GM12878 (cell line): Measurements from ENCODE around the gene ROCK2. TPM values are rescaled to one million over a fixed set of nuclear protein-coding genes. Genes with fewer than 3 reads are reported as not detected.

Experiments
- ATAC-seq: fragments of 200-7000 bp; cut with Tn5 transposase; 3 replicates; pipeline ENCODE4 v1.9.1; 2020; ENCODE audit warnings: mild to moderate bottlenecking, moderate library complexity
- BruUV-seq: library from RNA; stranded (reverse); fragments of 400-500 nt; replicated peaks from 2 replicates; lab custom pipeline; 2021; lab: Mats Ljungman, UMichigan
- CTCF ChIA-PET: fragments of 300-600 bp; sonication (Branson Sonifier 250); formaldehyde crosslinking; extraction: SDS; loops from one replicate; lab custom pipeline; 2021; ENCODE audit warnings: inconsistent platforms; lab: Yijun Ruan, JAX
- POLR2A ChIA-PET: fragments of 350-600 bp; formaldehyde crosslinking; extraction: SDS; loops from one replicate; lab custom pipeline; 2021; ENCODE audit warnings: inconsistent platforms; lab: Charles Lee
- RAD21 ChIA-PET: fragments of 300-600 bp; sonication (Branson Sonifier 250); formaldehyde crosslinking; loops from one replicate; lab custom pipeline; 2023; ENCODE audit warnings: antibody characterized with exemption; ENCODE audit not compliant: unreplicated experiment; lab: Charles Lee
- SMC1A ChIA-PET: fragments of 300-600 bp; sonication (Branson Sonifier 250); formaldehyde crosslinking; loops from one replicate; lab custom pipeline; 2023; ENCODE audit not compliant: unreplicated experiment, uncharacterized antibody; lab: Charles Lee
- DNase-seq: peaks from one replicate; pipeline ENCODE4 v3.0.0-alpha.2; 2011; ENCODE audit warnings: low read depth, low spot score
- FAIRE-seq: peaks from 3 replicates; lab custom pipeline; 2011; peaks lifted over from hg19 to GRCh38; lab: Jason Lieb, UNC
- H2AFZ ChIP-seq: 2 replicates; pipeline ENCODE4 v1.6.0; 2011; ENCODE audit warnings: low read depth, low read length, control low read depth; ENCODE audit not compliant: control insufficient read depth
- H3K27ac ChIP-seq: 2 replicates; pipeline ENCODE4 v1.5.1; 2011; ENCODE audit warnings: control low read depth; ENCODE audit not compliant: control insufficient read depth, insufficient read depth
- H3K27me3 ChIP-seq, 2 experiments: replicated peaks in 1 of 2; 2 replicates each; pipeline versions ENCODE4 v1.6.0 to v1.6.1; 2011; ENCODE audit warnings: low read length in 1 of 2; ENCODE audit not compliant: control insufficient read depth in 2 of 2, insufficient read depth in 2 of 2
- H3K36me3 ChIP-seq, 2 experiments: 2 replicates each; pipeline ENCODE4 v1.5.1; 2011; ENCODE audit warnings: low read length in 1 of 2; ENCODE audit not compliant: control insufficient read depth in 2 of 2, insufficient read depth in 2 of 2
- H3K4me1 ChIP-seq: 2 replicates; pipeline ENCODE4 v1.6.1; 2011; ENCODE audit warnings: mild to moderate bottlenecking, low read length, moderate library complexity, mixed read lengths; ENCODE audit not compliant: control insufficient read depth, insufficient read depth
- H3K4me2 ChIP-seq: 2 replicates; pipeline ENCODE4 v1.6.0; 2011; ENCODE audit warnings: control low read depth; ENCODE audit not compliant: control insufficient read depth, insufficient read depth
- H3K4me3 ChIP-seq: fragments of 200-600 bp; sonication (generic); 2 replicates; pipeline ENCODE4 v1.5.1; 2016
- H3K79me2 ChIP-seq: 2 replicates; pipeline ENCODE4 v1.6.0; 2011; ENCODE audit warnings: low read length; ENCODE audit not compliant: control insufficient read depth, insufficient read depth
- H3K9ac ChIP-seq: 2 replicates; pipeline ENCODE4 v1.8.0; 2011; ENCODE audit warnings: low read length, control low read depth, mixed read lengths; ENCODE audit not compliant: control insufficient read depth, insufficient read depth
- H3K9me3 ChIP-seq: replicated peaks from 3 replicates; pipeline ENCODE4 v1.5.1; 2011; ENCODE audit warnings: mild to moderate bottlenecking, low read length; ENCODE audit not compliant: control insufficient read depth, insufficient read depth
- H4K20me1 ChIP-seq: 2 replicates; pipeline ENCODE4 v1.6.0; 2011; ENCODE audit not compliant: control insufficient read depth, insufficient read depth
- HDAC6 ChIP-seq: fragments of 200-600 bp; sonication (generic); IDR thresholded peaks from one replicate; pipeline ENCODE4 v1.8.0; 2017; ENCODE audit warnings: antibody characterized with exemption; ENCODE audit not compliant: unreplicated experiment
- JUNB ChIP-seq: IDR thresholded peaks from 2 replicates; pipeline ENCODE4 v1.6.1; 2016; ENCODE audit warnings: antibody characterized with exemption, mild to moderate bottlenecking
- MTA2 ChIP-seq: fragments of 450-650 bp; IDR thresholded peaks from 2 replicates; pipeline ENCODE4 v1.6.1; 2016; ENCODE audit warnings: low read depth, mild to moderate bottlenecking, moderate library complexity
- NR2C2 ChIP-seq: IDR thresholded peaks from 2 replicates; pipeline ENCODE4 v1.6.1; 2011; ENCODE audit warnings: borderline replicate concordance, low read depth; ENCODE audit not compliant: control insufficient read depth, insufficient read length
- NRF1 ChIP-seq: conservative IDR thresholded peaks from 2 replicates; pipeline ENCODE4 v1.6.1; 2011; ENCODE audit warnings: mild to moderate bottlenecking, low read depth, low read length, improper control_type of control experiment
- PAX5 ChIP-seq: IDR thresholded peaks from 2 replicates; pipeline ENCODE4 v1.6.1; 2011; ENCODE audit warnings: low read depth, low read length, borderline replicate concordance
- PML ChIP-seq: IDR thresholded peaks from 2 replicates; pipeline ENCODE4 v1.6.1; 2012; ENCODE audit warnings: low read length, inconsistent platforms
- RFX5 ChIP-seq: IDR thresholded peaks from 2 replicates; pipeline ENCODE4 v1.6.1; 2011; ENCODE audit warnings: low read depth, low read length, improper control_type of control experiment
- SIX5 ChIP-seq: IDR thresholded peaks from 2 replicates; pipeline ENCODE4 v1.6.1; 2011; ENCODE audit warnings: mild to moderate bottlenecking, low read depth, low read length, moderate library complexity; ENCODE audit not compliant: severe bottlenecking
- SMAD5 ChIP-seq: IDR thresholded peaks from 2 replicates; pipeline ENCODE4 v1.6.1; 2016; ENCODE audit warnings: antibody characterized with exemption, low read depth
- SPI1 ChIP-seq: IDR thresholded peaks from 2 replicates; pipeline ENCODE4 v1.6.1; 2011; ENCODE audit warnings: low read depth, mild to moderate bottlenecking, low read length, moderate library complexity, borderline replicate concordance; ENCODE audit not compliant: insufficient read depth
- STAT1 ChIP-seq: fragments of 450-650 bp; conservative IDR thresholded peaks from 2 replicates; pipeline ENCODE4 v1.6.1; 2014; ENCODE audit warnings: antibody characterized with exemption, mild to moderate bottlenecking
- SUZ12 ChIP-seq: fragments of 200-600 bp; sonication (generic); IDR thresholded peaks from one replicate; pipeline ENCODE4 v1.6.1; 2018; ENCODE audit warnings: antibody characterized with exemption, mild to moderate bottlenecking; ENCODE audit not compliant: unreplicated experiment
- TAF1 ChIP-seq: IDR thresholded peaks from 2 replicates; pipeline ENCODE4 v1.6.1; 2011; ENCODE audit warnings: mild to moderate bottlenecking, low read depth, low read length, borderline replicate concordance
- TCF12 ChIP-seq: IDR thresholded peaks from 2 replicates; pipeline ENCODE4 v1.6.1; 2011; ENCODE audit warnings: low read depth, mild to moderate bottlenecking, low read length
- YBX1 ChIP-seq: fragments of 450-650 bp; IDR thresholded peaks from 2 replicates; pipeline ENCODE4 v1.6.1; 2016; ENCODE audit warnings: antibody characterized with exemption
- ZNF24 ChIP-seq: fragments of 450-650 bp; IDR thresholded peaks from 2 replicates; pipeline ENCODE4 v1.6.1; 2017; ENCODE audit warnings: antibody characterized with exemption, mild to moderate bottlenecking
- WGBS: methylation state at CpG from one replicate; pipeline ENCODE4 v1.1.6; 2016; ENCODE audit warnings: low lambda C conversion rate; ENCODE audit not compliant: insufficient replicate concordance, insufficient coverage; ENCODE audit errors: missing lambda C conversion rate; 5-methylcytosine and 5-hydroxymethylcytosine counted together
- in situ Hi-C: fragments of 300-500 bp; cut with MboI; formaldehyde crosslinking; loops from 9 replicates; pipeline ENCODE4 v1.14.3; 2018; ENCODE audit warnings: mixed read lengths
- intact Hi-C: fragments of 100-400 bp; cut with micrococcal nuclease; formaldehyde crosslinking; loops from one replicate; pipeline ENCODE4 v1.14.2; 2022; ENCODE audit not compliant: unreplicated experiment
- polyA plus RNA-seq, 11 experiments: library from polyadenylated mRNA; depleted of rRNA in 4 of 11; unstranded in 6 of 11; stranded (reverse) in 5 of 11; fragments of >200 nt; fragmentation: Nextera tagmentation in 4 of 11; fragmentation: Illumina TruSeq in 1 of 11; extraction: Ambion mirVana in 4 of 11; extraction: Trizol in 1 of 11; gene quantifications; 1 replicate in 1 of 11; 2 replicates in 10 of 11; pipeline versions ENCODE4 v1.2.1 to v1.2.3, GENCODE V29; 2011 to 2016; ENCODE audit warnings: inconsistent platforms in 2 of 11, missing spikeins in 2 of 11, low read depth in 1 of 11
- total RNA-seq, 4 experiments: library from RNA; depleted of rRNA in 3 of 4; stranded (reverse); fragments of >200 nt in 3 of 4; fragmentation: Illumina TruSeq in 1 of 4; extraction: Trizol in 1 of 4; gene quantifications; 2 replicates each; pipeline versions ENCODE4 v1.2.1 to v1.2.3, GENCODE V29; 2013 to 2021
- TF ChIP-seq, protein P1 (sequence below): fragments of 450-650 bp; IDR thresholded peaks from 2 replicates; pipeline ENCODE4 v1.6.1; 2017; ENCODE audit warnings: mild to moderate bottlenecking, moderate library complexity
- TF ChIP-seq, protein P2 (sequence below): fragments of 450-650 bp; IDR thresholded peaks from 2 replicates; pipeline ENCODE4 v1.6.1; 2017; ENCODE audit warnings: mild to moderate bottlenecking

ROCK2 gene
- total and polyA plus RNA-seq, 10 of the 15 experiments (the other 5 are each of a cell fraction or from before 2014, with no cell fraction given), result 4.6 to 22.1 (median 8.3) TPM

DNA sequence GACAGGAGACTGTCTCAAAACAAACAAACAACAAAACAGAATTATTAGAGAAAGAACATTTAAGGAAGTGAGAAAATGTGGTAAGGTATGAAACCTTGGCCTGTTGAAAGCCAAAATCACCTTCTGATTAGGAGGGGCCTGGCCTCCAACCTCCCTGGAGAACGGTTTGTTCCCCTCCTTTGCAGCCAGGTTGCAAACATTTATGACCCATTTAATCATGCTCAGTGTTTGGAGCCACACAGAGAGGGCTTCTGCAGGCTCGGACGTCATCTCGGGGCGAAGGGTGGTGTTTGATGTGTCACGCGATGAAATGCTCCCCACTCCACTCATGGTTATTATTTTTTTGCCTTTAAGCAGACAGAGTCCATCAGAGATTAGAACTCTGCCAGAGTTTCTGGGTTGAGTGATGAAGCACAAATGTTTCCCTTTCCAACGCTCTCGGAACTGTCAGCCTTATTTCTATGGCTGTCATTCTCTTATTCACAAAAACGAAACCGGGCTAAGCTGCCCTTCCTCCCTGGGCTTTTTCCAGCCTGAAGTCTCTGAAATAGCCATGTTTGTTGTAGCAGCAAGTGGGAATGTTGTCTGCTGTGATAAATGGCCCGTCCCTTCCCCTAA lies 33.6 kb upstream of the ROCK2 start (continued):
- TF ChIP-seq HDAC6 (no peak), TCF12 (no peak), PAX5 (peak; percentile 41; the same call in 1 of the 2 replicates), TAF1 (0 out of 2 replicates have a peak, but pooled peaks have one; percentile 21), STAT1 (no peak), RFX5 (no peak), JUNB (peak; percentile 29), NRF1 (no peak)
- TF ChIP-seq, protein P1, sequence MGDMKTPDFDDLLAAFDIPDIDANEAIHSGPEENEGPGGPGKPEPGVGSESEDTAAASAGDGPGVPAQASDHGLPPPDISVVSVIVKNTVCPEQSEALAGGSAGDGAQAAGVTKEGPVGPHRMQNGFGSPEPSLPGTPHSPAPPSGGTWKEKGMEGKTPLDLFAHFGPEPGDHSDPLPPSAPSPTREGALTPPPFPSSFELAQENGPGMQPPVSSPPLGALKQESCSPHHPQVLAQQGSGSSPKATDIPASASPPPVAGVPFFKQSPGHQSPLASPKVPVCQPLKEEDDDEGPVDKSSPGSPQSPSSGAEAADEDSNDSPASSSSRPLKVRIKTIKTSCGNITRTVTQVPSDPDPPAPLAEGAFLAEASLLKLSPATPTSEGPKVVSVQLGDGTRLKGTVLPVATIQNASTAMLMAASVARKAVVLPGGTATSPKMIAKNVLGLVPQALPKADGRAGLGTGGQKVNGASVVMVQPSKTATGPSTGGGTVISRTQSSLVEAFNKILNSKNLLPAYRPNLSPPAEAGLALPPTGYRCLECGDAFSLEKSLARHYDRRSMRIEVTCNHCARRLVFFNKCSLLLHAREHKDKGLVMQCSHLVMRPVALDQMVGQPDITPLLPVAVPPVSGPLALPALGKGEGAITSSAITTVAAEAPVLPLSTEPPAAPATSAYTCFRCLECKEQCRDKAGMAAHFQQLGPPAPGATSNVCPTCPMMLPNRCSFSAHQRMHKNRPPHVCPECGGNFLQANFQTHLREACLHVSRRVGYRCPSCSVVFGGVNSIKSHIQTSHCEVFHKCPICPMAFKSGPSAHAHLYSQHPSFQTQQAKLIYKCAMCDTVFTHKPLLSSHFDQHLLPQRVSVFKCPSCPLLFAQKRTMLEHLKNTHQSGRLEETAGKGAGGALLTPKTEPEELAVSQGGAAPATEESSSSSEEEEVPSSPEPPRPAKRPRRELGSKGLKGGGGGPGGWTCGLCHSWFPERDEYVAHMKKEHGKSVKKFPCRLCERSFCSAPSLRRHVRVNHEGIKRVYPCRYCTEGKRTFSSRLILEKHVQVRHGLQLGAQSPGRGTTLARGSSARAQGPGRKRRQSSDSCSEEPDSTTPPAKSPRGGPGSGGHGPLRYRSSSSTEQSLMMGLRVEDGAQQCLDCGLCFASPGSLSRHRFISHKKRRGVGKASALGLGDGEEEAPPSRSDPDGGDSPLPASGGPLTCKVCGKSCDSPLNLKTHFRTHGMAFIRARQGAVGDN, result no peak

DNA sequence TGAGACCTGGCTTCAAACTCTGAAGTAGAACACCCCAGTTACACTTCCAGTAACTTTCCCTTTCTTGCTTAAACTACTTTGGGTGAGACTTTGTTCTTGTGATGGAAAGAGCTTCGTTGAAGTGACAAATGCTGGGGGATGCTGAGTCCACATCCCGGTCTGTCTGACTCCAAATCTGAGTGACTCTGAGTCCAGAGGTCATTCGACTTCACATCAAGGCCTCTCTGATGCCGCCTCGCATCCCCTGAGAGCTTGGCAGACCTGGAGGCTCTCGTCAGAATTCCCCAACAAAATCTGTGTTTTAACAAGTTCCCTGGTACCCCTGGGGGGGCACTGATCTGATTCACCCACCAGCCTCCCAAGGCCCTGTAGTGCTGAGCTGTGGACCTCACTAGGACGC lies 31.6 kb upstream of the ROCK2 start:
- H3K27ac ChIP-seq, result no peak overlapping the region
- DNase-seq (no peak), FAIRE-seq (peak; percentile 31), ATAC-seq (no peak)
- RAD21 ChIA-PET, result no interaction called here
- no TSS peak for BruUV-seq
- SMC1A ChIA-PET, result interaction anchor here (1.3 kb wide), 1 partner anchor 34 kb away, joined by 4 read pairs; no protein-coding TSS in a partner anchor
- no peaks in the 10 kb centered on the region for H3K36me3 ChIP-seq
- no peak overlapping the region for H3K9ac ChIP-seq
- no peaks in the 10 kb centered on the region; the same call in 2 of the 3 replicates for H3K9me3 ChIP-seq
- in situ Hi-C loops, result no loop called here
- no peaks in the 10 kb centered on the region for H3K79me2 ChIP-seq
- CTCF ChIA-PET, result interaction anchor here (1.3 kb wide), 1 partner anchor 10 kb away, joined by 4 read pairs; no protein-coding TSS in a partner anchor
- H3K4me2 ChIP-seq, result no peak overlapping the region
- 91% methylated on average over 7 of the region's 7 CpGs for WGBS
- no peaks in the 10 kb centered on the region for H3K27me3 ChIP-seq
- POLR2A ChIA-PET, result no interaction called here
- no peak overlapping the region for H3K4me3 ChIP-seq
- intact Hi-C loops, result no loop called here
- peaks cover 47% of the 10 kb centered on the region for H3K4me1 ChIP-seq
- H4K20me1 ChIP-seq, result no peaks in the 10 kb centered on the region
- H2AFZ ChIP-seq, result no peak overlapping the region
- TF ChIP-seq, protein P2, sequence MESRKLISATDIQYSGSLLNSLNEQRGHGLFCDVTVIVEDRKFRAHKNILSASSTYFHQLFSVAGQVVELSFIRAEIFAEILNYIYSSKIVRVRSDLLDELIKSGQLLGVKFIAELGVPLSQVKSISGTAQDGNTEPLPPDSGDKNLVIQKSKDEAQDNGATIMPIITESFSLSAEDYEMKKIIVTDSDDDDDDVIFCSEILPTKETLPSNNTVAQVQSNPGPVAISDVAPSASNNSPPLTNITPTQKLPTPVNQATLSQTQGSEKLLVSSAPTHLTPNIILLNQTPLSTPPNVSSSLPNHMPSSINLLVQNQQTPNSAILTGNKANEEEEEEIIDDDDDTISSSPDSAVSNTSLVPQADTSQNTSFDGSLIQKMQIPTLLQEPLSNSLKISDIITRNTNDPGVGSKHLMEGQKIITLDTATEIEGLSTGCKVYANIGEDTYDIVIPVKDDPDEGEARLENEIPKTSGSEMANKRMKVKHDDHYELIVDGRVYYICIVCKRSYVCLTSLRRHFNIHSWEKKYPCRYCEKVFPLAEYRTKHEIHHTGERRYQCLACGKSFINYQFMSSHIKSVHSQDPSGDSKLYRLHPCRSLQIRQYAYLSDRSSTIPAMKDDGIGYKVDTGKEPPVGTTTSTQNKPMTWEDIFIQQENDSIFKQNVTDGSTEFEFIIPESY, result no peak
- TF ChIP-seq NR2C2, result no peak
- no peak for TF ChIP-seq SUZ12
- TF ChIP-seq TAF1, result no peak
- TF ChIP-seq RFX5, result no peak
- TF ChIP-seq SIX5, result no peak
- TF ChIP-seq SPI1, result no peak
- no peak for TF ChIP-seq YBX1
- no peak for TF ChIP-seq PML
- no peak for TF ChIP-seq ZNF24
- TF ChIP-seq SMAD5, result no peak
- no peak for TF ChIP-seq MTA2
